ENCODE results near the gene TGM5.

Gene TGM5

DNA sequence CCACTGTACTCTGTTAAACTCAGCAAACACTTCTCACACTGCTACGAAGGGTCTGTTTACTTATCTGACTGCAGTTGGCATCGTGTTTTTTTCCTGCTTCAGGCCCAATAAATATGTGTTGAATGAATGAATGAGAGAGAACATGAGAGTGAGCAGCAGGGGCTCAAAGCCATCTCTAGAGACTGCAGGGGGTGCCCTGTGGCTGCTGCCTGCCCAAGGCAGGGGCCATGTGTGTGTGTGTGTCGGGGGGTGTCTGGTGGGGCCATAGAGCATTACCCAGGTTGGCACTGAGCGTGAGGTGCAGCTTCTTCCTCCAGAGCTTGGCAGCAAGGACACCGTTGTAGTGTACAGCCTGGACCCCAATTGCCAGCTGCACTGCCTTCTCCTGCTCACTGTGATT is 60.7 kb downstream of the TGM5 start:
- Histone ChIP-seq H3K27me3 (ENCODE audit: control insufficient read depth, low read length) (peaks cover 7% of the 10 kb centered on the region; the same call in 1 of the 2 replicates), H3K4me1 (ENCODE audit: control insufficient read depth, low read length) (no peaks in the 10 kb centered on the region), H3K4me2 (ENCODE audit: low read length) (no peak overlapping the region), H3K27ac (ENCODE audit: low read depth, low read length) (no peak overlapping the region), H3K4me3 (ENCODE audit: low read length) (no peak overlapping the region), H3K9me3 (ENCODE audit: control insufficient read depth, insufficient read depth, low read length) (no peaks in the 10 kb centered on the region), H3K9me2 (replicated peaks; ENCODE audit: control insufficient read depth, low read length) (no peaks in the 10 kb centered on the region), H3K79me2 (ENCODE audit: control insufficient read depth, low read length) (no peaks in the 10 kb centered on the region), H3K36me3 (ENCODE audit: control insufficient read depth, low read length) (no peaks in the 10 kb centered on the region), H4K20me1 (ENCODE audit: control insufficient read depth, insufficient read depth, low read depth, low read length) (no peaks in the 10 kb centered on the region), H3F3A (ENCODE audit: control insufficient read depth, insufficient read depth) (no peaks in the 10 kb centered on the region)
- TF ChIP-seq, protein P1, sequence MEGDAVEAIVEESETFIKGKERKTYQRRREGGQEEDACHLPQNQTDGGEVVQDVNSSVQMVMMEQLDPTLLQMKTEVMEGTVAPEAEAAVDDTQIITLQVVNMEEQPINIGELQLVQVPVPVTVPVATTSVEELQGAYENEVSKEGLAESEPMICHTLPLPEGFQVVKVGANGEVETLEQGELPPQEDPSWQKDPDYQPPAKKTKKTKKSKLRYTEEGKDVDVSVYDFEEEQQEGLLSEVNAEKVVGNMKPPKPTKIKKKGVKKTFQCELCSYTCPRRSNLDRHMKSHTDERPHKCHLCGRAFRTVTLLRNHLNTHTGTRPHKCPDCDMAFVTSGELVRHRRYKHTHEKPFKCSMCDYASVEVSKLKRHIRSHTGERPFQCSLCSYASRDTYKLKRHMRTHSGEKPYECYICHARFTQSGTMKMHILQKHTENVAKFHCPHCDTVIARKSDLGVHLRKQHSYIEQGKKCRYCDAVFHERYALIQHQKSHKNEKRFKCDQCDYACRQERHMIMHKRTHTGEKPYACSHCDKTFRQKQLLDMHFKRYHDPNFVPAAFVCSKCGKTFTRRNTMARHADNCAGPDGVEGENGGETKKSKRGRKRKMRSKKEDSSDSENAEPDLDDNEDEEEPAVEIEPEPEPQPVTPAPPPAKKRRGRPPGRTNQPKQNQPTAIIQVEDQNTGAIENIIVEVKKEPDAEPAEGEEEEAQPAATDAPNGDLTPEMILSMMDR (IDR thresholded peaks at IDR 0.05; ENCODE audit: low read depth, low read length, poor library complexity, severe bottlenecking): no peak
- no peak for TF ChIP-seq EZH2phosphoT487 (IDR thresholded peaks at IDR 0.05; ENCODE audit: borderline replicate concordance, low read length)

DNA sequence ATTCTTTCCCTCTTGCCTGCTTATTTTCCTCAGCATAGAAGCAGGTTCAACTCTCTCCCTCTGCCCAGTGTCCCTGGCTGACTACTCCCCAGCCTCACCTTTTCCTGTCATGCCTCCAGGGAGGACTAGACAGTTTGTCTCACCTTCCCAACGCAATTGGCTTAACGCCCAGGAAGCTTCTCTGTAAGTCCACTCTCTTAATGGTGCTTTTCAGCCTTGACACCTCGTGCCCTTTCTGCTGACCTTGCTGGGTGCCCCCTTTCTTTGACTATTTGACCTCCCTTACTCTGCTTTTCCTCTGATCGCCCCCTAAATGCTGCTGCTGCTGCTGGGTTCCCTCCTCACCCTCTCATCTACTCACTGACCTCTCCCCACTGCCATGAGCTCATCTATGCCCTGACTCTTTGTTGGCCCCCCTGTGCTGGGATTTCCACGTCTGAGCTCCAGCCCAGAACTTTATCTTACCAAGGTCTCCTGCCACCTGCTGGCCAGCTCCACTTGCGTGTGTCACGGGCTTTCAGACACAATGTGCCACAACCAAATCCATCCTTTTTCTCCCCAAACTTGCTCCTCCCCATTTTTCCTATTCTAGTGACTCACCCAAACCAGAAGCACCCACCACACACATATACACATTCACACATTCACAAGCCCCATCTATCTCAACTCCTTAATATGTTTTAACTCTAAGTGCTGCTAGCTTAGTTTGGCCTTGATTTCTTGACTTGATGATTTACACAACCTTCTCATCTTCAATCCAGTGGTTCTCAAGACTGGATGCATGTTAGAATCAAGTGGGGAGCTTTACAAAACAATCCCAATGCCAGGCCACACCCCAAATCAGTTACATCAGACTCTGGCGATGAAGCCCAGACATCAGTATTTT is 62.5 kb downstream of the TGM5 start:
- H3K4me1 ChIP-seq (ENCODE audit: control insufficient read depth, low read length): no peaks in the 10 kb centered on the region
- TF ChIP-seq, protein P1 (IDR thresholded peaks at IDR 0.05; ENCODE audit: low read depth, low read length, poor library complexity, severe bottlenecking): peak; percentile 89
- TF ChIP-seq EZH2phosphoT487 (IDR thresholded peaks at IDR 0.05; ENCODE audit: borderline replicate concordance, low read length): no peak
- no peaks in the 10 kb centered on the region for H3K79me2 ChIP-seq (ENCODE audit: control insufficient read depth, low read length)
- H4K20me1 ChIP-seq (ENCODE audit: control insufficient read depth, insufficient read depth, low read depth, low read length): no peaks in the 10 kb centered on the region
- H3K9me2 ChIP-seq (replicated peaks; ENCODE audit: control insufficient read depth, low read length): no peaks in the 10 kb centered on the region
- H3F3A ChIP-seq (ENCODE audit: control insufficient read depth, insufficient read depth): no peaks in the 10 kb centered on the region
- H3K27me3 ChIP-seq (ENCODE audit: control insufficient read depth, low read length): peaks cover 7% of the 10 kb centered on the region; the same call in 1 of the 2 replicates
- H3K36me3 ChIP-seq (ENCODE audit: control insufficient read depth, low read length): no peaks in the 10 kb centered on the region
- H3K4me3 ChIP-seq (ENCODE audit: low read length): no peak overlapping the region
- no peak overlapping the region for H3K4me2 ChIP-seq (ENCODE audit: low read length)
- H3K27ac ChIP-seq (ENCODE audit: low read depth, low read length): no peak overlapping the region
- H3K9me3 ChIP-seq (ENCODE audit: control insufficient read depth, insufficient read depth, low read length): no peaks in the 10 kb centered on the region

DNA sequence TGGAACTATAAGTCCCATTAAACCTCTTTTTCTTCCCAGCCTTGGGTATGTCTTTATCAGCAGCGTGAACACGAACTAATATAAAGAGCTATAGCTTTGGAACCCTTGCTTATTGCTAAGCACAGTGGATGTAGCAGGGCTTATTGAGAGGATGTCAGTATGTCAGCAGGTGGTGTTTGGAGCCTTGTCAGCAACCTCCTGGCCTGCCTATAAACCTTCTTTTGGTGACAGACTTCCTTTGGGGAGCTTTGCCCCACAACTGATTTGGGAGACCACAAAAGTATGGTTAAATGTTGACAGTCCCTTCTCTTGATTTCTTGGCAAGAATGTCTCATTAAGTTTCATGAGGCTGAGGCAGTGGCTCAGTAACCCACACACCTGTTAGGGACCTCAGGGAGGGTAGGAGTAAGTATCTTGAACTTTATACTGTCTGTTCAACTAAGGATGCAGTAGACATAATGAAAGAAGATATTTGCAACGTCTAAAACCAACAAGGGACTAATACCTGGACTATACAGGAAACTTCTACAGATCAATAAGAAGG is 66.7 kb downstream of the TGM5 start:
- TF ChIP-seq, protein P1 (IDR thresholded peaks at IDR 0.05; ENCODE audit: low read depth, low read length, poor library complexity, severe bottlenecking): no peak
- TF ChIP-seq EZH2phosphoT487 (IDR thresholded peaks at IDR 0.05; ENCODE audit: borderline replicate concordance, low read length): no peak
- no peak overlapping the region for H3K27ac ChIP-seq (ENCODE audit: low read depth, low read length)

More for the DNA sequence above, 66.7 kb downstream of the TGM5 start:
- no peaks in the 10 kb centered on the region; the same call in 1 of the 2 replicates for H3K27me3 ChIP-seq (ENCODE audit: control insufficient read depth, low read length)
- no peak overlapping the region for H3K4me3 ChIP-seq (ENCODE audit: low read length)
- no peaks in the 10 kb centered on the region for H3F3A ChIP-seq (ENCODE audit: control insufficient read depth, insufficient read depth)
- H3K4me1 ChIP-seq (ENCODE audit: control insufficient read depth, low read length): 0 out of 2 replicates have a peak, but pooled peaks cover 5% of the 10 kb centered on the region
- no peaks in the 10 kb centered on the region for H3K9me3 ChIP-seq (ENCODE audit: control insufficient read depth, insufficient read depth, low read length)
- H3K4me2 ChIP-seq (ENCODE audit: low read length): no peak overlapping the region
- no peaks in the 10 kb centered on the region for H3K79me2 ChIP-seq (ENCODE audit: control insufficient read depth, low read length)
- no peaks in the 10 kb centered on the region for H3K9me2 ChIP-seq (replicated peaks; ENCODE audit: control insufficient read depth, low read length)
- no peaks in the 10 kb centered on the region for H4K20me1 ChIP-seq (ENCODE audit: control insufficient read depth, insufficient read depth, low read depth, low read length)
- H3K36me3 ChIP-seq (ENCODE audit: control insufficient read depth, low read length): peaks cover 12% of the 10 kb centered on the region

Measured in DOHH2 (cell line).